K562 (cell line): Measurements from ENCODE around the gene JUND. TPM values are rescaled to one million over a fixed set of nuclear protein-coding genes. Genes with fewer than 3 reads are reported as not detected.

Experiments used
- CC2D1A ChIP-seq: fragments of 450-650 bp; IDR thresholded peaks from 2 replicates; pipeline ENCODE4 v1.6.1; 2017; ENCODE audit warnings: mild to moderate bottlenecking
- GATA2 ChIP-seq: sonication (generic); formaldehyde crosslinking; IDR thresholded peaks from 2 replicates; pipeline ENCODE4 v1.4.0; 2020; ENCODE audit warnings: mild to moderate bottlenecking, missing genetic modification reagents
- HOXB6 ChIP-seq: fragments of 250-450 bp; sonication (Bioruptor Pico); IDR thresholded peaks from 2 replicates; pipeline ENCODE4 v1.5.1; 2022; ENCODE audit warnings: mild to moderate bottlenecking, borderline replicate concordance
- MAFG ChIP-seq: fragments of 450-650 bp; conservative IDR thresholded peaks from 2 replicates; pipeline ENCODE4 v1.6.1; 2016; ENCODE audit warnings: missing genetic modification characterization, missing compliant biosample characterization
- NELFE ChIP-seq: IDR thresholded peaks from 2 replicates; pipeline ENCODE4 v1.6.1; 2011; ENCODE audit warnings: mild to moderate bottlenecking; ENCODE audit not compliant: insufficient read depth, insufficient read length
- NRF1 ChIP-seq, 2 experiments: fragments of 450-650 bp; IDR thresholded peaks in 1 of 2; conservative IDR thresholded peaks in 1 of 2; 2 replicates each; pipeline ENCODE4 v1.6.1; 2014; ENCODE audit warnings: mild to moderate bottlenecking in 2 of 2
- PHF8 ChIP-seq: fragments of 200-600 bp; sonication (generic); IDR thresholded peaks from 2 replicates; pipeline ENCODE4 v1.6.1; 2012; ENCODE audit warnings: mixed run types, mild to moderate bottlenecking, inconsistent platforms, low read length, moderate library complexity, borderline replicate concordance
- POLR2H ChIP-seq: IDR thresholded peaks from 2 replicates; pipeline ENCODE4 v1.6.1; 2016; ENCODE audit warnings: missing genetic modification characterization, low read depth, mild to moderate bottlenecking, control low read depth, missing compliant biosample characterization, moderate library complexity
- PRMT5 ChIP-seq: sonication (generic); formaldehyde crosslinking; IDR thresholded peaks from 2 replicates; pipeline ENCODE4 v1.5.0; 2020; ENCODE audit warnings: missing genetic modification reagents
- PYGO2 ChIP-seq: fragments of 450-650 bp; IDR thresholded peaks from 2 replicates; pipeline ENCODE4 v1.6.1; 2016; ENCODE audit warnings: mild to moderate bottlenecking, missing genetic modification characterization, moderate library complexity, missing compliant biosample characterization
- SUPT5H ChIP-seq: fragments of 450-650 bp; IDR thresholded peaks from 2 replicates; pipeline ENCODE4 v1.6.1; 2016
- TCF3 ChIP-seq: sonication (generic); formaldehyde crosslinking; IDR thresholded peaks from 2 replicates; pipeline ENCODE4 v1.4.0; 2020; ENCODE audit warnings: mild to moderate bottlenecking, missing genetic modification reagents
- TCFL5 ChIP-seq: fragments of 250-450 bp; sonication (Bioruptor Pico); conservative IDR thresholded peaks from 2 replicates; pipeline ENCODE4 v1.6.1; 2021; ENCODE audit warnings: mild to moderate bottlenecking, moderate library complexity, matching md5 sums
- ZNF592 ChIP-seq: fragments of 450-650 bp; IDR thresholded peaks from 2 replicates; pipeline ENCODE4 v1.6.1; 2017; ENCODE audit warnings: antibody characterized with exemption, mild to moderate bottlenecking
- polyA plus RNA-seq, 8 experiments: library from polyadenylated mRNA; depleted of rRNA in 4 of 8; stranded (reverse) in 5 of 8; unstranded in 3 of 8; fragments of >200 nt; fragmentation: Nextera tagmentation in 2 of 8; fragmentation: Illumina TruSeq in 1 of 8; extraction: Ambion mirVana in 2 of 8; extraction: Trizol in 1 of 8; gene quantifications; 2 replicates each; pipeline versions ENCODE4 v1.2.1 to v1.2.3, GENCODE V29; 2011 to 2014; ENCODE audit warnings: inconsistent platforms in 1 of 8, missing spikeins in 1 of 8
- total RNA-seq, 7 experiments: library from RNA; depleted of rRNA in 6 of 7; stranded (reverse); fragments of >200 nt in 6 of 7; fragmentation: Illumina TruSeq in 2 of 7; extraction: Trizol in 2 of 7; gene quantifications; 2 replicates each; pipeline versions ENCODE4 v1.2.1 to v1.2.3, GENCODE V29; 2011 to 2021; ENCODE audit warnings: low replicate concordance in 1 of 7
- TF ChIP-seq, protein P1 (sequence below): fragments of 250-450 bp; sonication (Bioruptor Pico); IDR thresholded peaks from 2 replicates; pipeline ENCODE4 v1.9.0; 2021; ENCODE audit warnings: mild to moderate bottlenecking, inconsistent platforms
- TF ChIP-seq, protein P2 (sequence below): fragments of 450-650 bp; IDR thresholded peaks from 2 replicates; pipeline ENCODE4 v1.6.1; 2018; ENCODE audit warnings: mild to moderate bottlenecking, low read depth; ENCODE audit not compliant: partially characterized antibody
- TF ChIP-seq, protein P3 (sequence below): fragments of 450-650 bp; IDR thresholded peaks from 2 replicates; pipeline ENCODE4 v1.6.1; 2016; ENCODE audit warnings: low read depth, mild to moderate bottlenecking, moderate library complexity

JUND gene
- total and polyA plus RNA-seq, 9 of the 15 experiments (the other 6 are each of a cell fraction or from before 2014, with no cell fraction given), result 6.4 to 286 (median 42.3) TPM

- TF ChIP-seq ZNF592, result no peak
- TF ChIP-seq PYGO2 (tag), result no peak
- TF ChIP-seq NELFE, result no peak
- no peak for TF ChIP-seq GATA2 (CRISPR knock-in tag)
- peak; percentile 83 for TF ChIP-seq POLR2H
- no peak for TF ChIP-seq PRMT5 (CRISPR knock-in tag)
- no peak for TF ChIP-seq TCFL5 (CRISPR knock-in tag)
- TF ChIP-seq, protein P1, sequence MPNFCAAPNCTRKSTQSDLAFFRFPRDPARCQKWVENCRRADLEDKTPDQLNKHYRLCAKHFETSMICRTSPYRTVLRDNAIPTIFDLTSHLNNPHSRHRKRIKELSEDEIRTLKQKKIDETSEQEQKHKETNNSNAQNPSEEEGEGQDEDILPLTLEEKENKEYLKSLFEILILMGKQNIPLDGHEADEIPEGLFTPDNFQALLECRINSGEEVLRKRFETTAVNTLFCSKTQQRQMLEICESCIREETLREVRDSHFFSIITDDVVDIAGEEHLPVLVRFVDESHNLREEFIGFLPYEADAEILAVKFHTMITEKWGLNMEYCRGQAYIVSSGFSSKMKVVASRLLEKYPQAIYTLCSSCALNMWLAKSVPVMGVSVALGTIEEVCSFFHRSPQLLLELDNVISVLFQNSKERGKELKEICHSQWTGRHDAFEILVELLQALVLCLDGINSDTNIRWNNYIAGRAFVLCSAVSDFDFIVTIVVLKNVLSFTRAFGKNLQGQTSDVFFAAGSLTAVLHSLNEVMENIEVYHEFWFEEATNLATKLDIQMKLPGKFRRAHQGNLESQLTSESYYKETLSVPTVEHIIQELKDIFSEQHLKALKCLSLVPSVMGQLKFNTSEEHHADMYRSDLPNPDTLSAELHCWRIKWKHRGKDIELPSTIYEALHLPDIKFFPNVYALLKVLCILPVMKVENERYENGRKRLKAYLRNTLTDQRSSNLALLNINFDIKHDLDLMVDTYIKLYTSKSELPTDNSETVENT (CRISPR knock-in tag), result peak; percentile 13; the same call in 1 of the 2 replicates
- TF ChIP-seq NRF1 (conservative IDR thresholded peaks at IDR 0.05 in 1 of 2, IDR thresholded peaks at IDR 0.05 in 1 of 2), result no peak; a peak in 2 of 4 replicates
- TF ChIP-seq HOXB6 (CRISPR knock-in tag), result no peak
- TF ChIP-seq, protein P2, sequence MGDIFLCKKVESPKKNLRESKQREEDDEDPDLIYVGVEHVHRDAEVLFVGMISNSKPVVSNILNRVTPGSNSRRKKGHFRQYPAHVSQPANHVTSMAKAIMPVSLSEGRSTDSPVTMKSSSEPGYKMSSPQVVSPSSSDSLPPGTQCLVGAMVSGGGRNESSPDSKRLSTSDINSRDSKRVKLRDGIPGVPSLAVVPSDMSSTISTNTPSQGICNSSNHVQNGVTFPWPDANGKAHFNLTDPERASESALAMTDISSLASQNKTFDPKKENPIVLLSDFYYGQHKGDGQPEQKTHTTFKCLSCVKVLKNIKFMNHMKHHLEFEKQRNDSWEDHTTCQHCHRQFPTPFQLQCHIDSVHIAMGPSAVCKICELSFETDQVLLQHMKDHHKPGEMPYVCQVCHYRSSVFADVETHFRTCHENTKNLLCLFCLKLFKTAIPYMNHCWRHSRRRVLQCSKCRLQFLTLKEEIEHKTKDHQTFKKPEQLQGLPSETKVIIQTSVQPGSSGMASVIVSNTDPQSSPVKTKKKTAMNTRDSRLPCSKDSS, result no peak
- no peak for TF ChIP-seq CC2D1A
- TF ChIP-seq SUPT5H, result peak; percentile 87
- TF ChIP-seq MAFG (tag), result no peak
- no peak for TF ChIP-seq PHF8
- TF ChIP-seq, protein P3, sequence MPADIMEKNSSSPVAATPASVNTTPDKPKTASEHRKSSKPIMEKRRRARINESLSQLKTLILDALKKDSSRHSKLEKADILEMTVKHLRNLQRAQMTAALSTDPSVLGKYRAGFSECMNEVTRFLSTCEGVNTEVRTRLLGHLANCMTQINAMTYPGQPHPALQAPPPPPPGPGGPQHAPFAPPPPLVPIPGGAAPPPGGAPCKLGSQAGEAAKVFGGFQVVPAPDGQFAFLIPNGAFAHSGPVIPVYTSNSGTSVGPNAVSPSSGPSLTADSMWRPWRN, result 0 out of 2 replicates have a peak, but pooled peaks have one; percentile 39
- TF ChIP-seq TCF3 (CRISPR knock-in tag), result peak; percentile 39; the same call in 1 of the 2 replicates
Observed at GRCh38 chr19:18279516-18280246, 1.7 kb downstream of the JUND start (continued).
